OCI-LY1 (cell line): ENCODE data around the gene ADAMTSL2.

Experiments used
- CTCF ChIP-seq: fragments of 200-600 bp; sonication (generic), shearing (Covaris generic); IDR thresholded peaks from 2 replicates; pipeline ENCODE4 v1.5.1; 2017; ENCODE audit warnings: mild to moderate bottlenecking, antibody characterized with exemption, low read length, moderate library complexity, mixed read lengths
- EZH2 ChIP-seq: fragments of 200-600 bp; sonication (generic), shearing (Covaris generic); IDR thresholded peaks from 2 replicates; pipeline ENCODE4 v1.8.0; 2017; ENCODE audit warnings: borderline replicate concordance, mixed run types, mild to moderate bottlenecking, antibody characterized with exemption, low read length, moderate library complexity, mixed read lengths

GRCh38 chr9:133534346-133535291 lies at the start of gene ADAMTSL2:
- TF ChIP-seq CTCF (no peak), EZH2 (no peak)
